Measurements from ENCODE around the gene OR6B3.

The OR6B3 gene

GRCh38 chr2:240053173-240054155, at the start of gene OR6B3:
Gene OR6B3, minus strand, starts transcription at chr2:240053521.
- no peak within 1 kb of the TSS for H3K27ac ChIP-seq
- no peak for TF ChIP-seq CTCF (IDR thresholded peaks at IDR 0.05)
- no peak for TF ChIP-seq ZFX (IDR thresholded peaks at IDR 0.05; ENCODE audit: borderline replicate concordance)

- TF ChIP-seq ZFX (IDR thresholded peaks at IDR 0.05; ENCODE audit: borderline replicate concordance) (no peak), CTCF (IDR thresholded peaks at IDR 0.05) (no peak)
- no peak overlapping the region for H3K27ac ChIP-seq
Measured at GRCh38 chr2:240098349-240098748, 45.0 kb upstream of the OR6B3 start.

- TF ChIP-seq CTCF (IDR thresholded peaks at IDR 0.05), result no peak
- no peak for TF ChIP-seq ZFX (IDR thresholded peaks at IDR 0.05; ENCODE audit: borderline replicate concordance)
- no peak overlapping the region for H3K27ac ChIP-seq
Measured at GRCh38 chr2:240095556-240096523, 42.5 kb upstream of the OR6B3 start.

GRCh38 chr2:240089306-240089705, 36.0 kb upstream of the OR6B3 start:
- no peak overlapping the region for H3K27ac ChIP-seq

GRCh38 chr2:240086563-240086962, 33.2 kb upstream of the OR6B3 start:
- no peak overlapping the region for H3K27ac ChIP-seq
- no peak for TF ChIP-seq ZFX (IDR thresholded peaks at IDR 0.05; ENCODE audit: borderline replicate concordance)
- no peak for TF ChIP-seq CTCF (IDR thresholded peaks at IDR 0.05)

More at GRCh38 chr2:240089306-240089705, 36.0 kb upstream of the OR6B3 start:
- TF ChIP-seq ZFX (IDR thresholded peaks at IDR 0.05; ENCODE audit: borderline replicate concordance) (no peak), CTCF (IDR thresholded peaks at IDR 0.05) (no peak)

- H3K27ac ChIP-seq, result no peak overlapping the region
- TF ChIP-seq CTCF (IDR thresholded peaks at IDR 0.05) (no peak), ZFX (IDR thresholded peaks at IDR 0.05; ENCODE audit: borderline replicate concordance) (no peak)
Measured at GRCh38 chr2:240078631-240079030, 25.3 kb upstream of the OR6B3 start.

Data from 22Rv1 (cell line).